ENCODE results near the gene CYP2C18.
"Not testable (repeated sequence)": the region's sequence is repeated elsewhere in the genome, so short reads cannot be mapped to it uniquely, and the experiment has no call there.

The CYP2C18 gene

DNA sequence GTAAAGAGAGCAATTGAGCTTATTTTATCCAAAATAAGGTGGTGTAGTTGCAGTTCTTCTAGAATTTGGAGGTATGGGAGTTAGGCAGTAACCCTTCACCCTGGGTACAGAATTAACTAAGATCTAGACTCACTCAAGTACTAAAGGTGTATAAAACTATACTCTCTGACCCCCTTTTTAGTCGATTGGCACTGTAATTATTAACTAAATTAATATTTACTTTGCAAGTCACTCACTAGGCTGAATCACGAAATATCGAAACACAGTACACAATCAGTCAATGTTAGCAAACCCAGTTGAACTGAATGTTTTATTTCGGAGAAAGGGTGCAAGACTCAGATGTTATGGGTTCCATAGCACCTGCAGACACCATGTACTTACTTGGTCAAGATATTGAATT, 64.3 kb downstream of the CYP2C18 start:
- DNase-seq = no peak

DNA sequence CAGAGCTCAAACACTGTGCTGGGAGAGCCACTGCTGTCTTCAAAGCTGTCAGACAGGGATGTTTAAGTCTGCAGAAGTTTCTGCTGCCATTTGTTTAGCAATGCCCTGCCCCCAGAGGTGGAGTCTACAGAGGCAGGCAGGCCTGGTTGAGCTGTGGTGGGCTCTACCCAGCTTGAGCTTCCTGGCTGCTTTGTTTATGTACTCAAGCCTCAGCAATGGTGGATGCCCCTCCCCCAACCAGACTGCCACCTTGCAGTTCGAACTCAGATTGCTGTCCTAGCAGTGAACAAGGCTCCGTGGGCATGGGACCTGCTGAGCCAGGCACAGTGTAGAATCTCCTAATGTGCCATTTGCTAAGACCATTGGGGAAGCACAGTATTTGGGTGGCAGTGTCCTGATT, 74.4 kb downstream of the CYP2C18 start:
- DNase-seq = no peak

DNA sequence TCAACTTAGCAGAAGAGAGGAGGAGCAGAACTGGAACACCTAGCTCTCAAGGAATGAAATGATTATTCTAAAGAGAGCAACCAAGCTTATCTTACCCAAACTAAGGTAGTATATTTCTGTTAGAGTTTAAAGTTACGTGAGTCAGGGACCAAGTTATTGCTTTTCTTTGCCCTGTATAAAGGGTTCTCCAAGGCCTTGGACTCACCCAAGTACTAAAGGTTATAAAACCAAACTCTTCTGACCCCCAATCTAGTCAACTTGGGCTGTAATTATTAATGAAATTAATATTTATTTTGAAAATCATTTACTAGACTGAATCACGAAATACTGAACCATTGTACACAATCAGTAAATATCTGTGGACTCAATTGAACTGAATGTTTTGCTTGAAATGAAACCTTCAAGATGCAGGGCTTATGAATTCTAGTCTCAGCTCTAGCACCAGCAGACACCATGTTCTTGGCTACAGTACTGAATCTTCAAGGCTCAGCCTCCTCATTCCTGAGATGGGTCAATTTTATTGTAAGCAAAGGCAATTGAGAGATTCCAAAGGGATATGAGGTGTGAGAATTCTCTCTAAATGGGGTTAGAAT, 77.2 kb downstream of the CYP2C18 start:
- DNase-seq = no peak

DNA sequence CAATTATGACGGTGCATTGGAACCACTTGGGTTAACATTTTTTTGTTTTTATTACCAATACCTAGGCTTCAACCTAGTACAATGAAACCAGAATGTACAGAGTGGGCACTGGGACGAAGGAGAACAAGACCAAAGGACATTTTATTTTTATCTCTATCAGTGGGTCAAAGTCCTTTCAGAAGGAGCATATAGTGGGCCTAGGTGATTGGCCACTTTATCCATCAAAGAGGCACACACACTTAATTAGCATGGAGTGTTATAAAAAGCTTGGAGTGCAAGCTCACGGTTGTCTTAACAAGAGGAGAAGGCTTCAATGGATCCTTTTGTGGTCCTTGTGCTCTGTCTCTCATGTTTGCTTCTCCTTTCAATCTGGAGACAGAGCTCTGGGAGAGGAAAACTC, 78.9 kb downstream of the CYP2C18 start, which contains the start of gene CYP2C19:
Gene CYP2C19, plus strand, starts transcription at position 289 of the 400 bp plus-strand sequence. Its CDS starts 25 bp downstream, at position 314.
- DNase-seq = no peak

DNA sequence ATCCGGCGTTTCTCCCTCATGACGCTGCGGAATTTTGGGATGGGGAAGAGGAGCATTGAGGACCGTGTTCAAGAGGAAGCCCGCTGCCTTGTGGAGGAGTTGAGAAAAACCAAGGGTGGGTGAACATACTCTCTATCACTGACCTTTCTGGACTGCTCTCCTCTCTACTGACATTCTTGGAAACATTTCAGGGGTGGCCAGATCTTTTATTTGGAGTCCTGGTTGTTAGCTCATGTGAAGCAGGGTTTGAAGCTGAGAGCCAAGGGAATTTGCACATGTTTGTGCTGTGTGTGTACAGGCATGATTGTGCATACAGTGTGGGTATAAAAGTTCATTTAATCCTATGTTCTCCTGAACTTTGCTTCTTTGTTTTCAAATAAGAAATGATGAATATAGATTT, 91.9 kb downstream of the CYP2C18 start:
- not testable (repeated sequence) for DNase-seq

DNA sequence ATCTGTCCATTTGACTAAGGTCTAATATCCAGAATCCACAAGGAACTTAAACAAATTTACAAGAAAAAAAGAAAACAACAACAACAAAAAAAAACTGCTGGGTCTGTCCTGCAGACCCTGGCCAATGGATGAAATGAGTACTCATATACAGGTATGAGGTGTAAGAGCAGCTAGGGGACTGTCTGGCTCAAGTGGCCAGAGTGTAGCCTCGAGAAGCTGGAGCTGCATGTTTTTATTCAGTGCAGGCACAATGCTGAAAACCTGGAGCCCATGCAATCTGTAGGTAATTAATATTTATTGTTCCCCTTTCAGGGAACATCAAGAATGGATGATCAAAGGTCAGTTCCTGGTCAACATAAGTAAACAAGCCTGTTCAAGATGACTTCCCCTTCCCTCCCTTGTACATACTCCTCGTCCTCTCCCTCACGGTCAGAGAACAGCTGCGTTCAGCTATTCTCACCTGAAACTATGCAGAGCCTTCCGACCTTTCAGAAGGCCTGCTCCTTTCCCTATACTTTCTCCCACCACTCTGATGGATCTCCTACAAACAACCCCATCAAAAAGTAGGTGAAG, 94.4 kb downstream of the CYP2C18 start:
- no peak for DNase-seq

DNA sequence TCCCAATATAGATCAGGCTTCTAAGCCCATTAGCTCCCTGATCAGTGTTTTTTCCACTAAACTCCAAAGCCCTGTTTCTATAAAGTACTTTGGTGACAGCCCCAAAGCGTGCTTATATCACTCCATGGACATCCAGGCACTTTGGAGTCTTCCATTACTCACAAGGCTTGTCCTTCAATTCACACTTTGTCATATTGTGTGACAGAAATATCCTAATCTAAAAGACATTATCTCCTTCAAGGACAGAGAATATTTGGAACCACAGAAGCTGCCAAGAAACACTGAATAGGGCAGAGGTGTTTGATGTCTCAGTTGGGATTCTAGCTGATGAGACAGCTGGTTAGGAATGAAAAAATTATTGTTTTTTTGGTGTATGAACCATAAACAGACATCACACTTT, 97.3 kb downstream of the CYP2C18 start:
- no peak for DNase-seq

DNA sequence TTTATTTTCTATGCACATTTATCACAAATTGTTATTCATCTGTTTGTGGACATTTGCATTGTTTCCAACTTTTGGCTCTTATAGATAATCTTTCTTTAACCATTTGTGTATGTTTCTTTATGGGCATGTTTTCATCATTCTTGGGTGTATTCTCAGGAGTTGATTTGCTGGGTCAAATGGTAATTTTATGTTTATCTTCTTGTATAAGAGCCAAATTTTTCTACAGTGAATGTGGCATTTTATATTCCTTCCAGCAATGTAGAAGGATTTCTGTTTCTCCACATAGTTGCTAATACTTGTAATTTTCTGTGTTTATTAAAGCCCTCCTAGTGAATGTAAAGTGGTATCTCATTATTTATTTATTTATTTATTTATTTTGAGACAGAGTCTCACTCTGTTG, 100.7 kb downstream of the CYP2C18 start:
- no peak for DNase-seq

DNA sequence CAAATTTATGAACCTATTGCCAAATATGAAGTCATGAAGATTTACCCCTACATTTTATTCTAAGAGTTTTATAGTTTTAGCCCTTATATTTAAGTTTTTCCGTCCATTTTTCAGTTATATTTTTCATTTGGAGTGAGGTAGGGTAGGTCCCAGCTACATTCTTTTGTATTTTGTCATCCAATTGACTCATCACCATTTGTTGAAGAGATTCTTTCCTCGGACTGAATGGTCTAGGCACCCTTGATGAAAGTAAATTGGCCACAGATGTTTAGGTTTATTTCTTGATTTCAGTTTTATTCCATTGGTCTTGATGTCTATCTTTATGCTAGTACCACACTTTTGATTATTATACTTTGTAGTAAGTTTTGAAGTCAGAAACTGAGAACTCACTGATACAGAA, 101.7 kb downstream of the CYP2C18 start:
- no peak for DNase-seq

Measured in amniotic stem cell (primary cell).